ENCODE measurements around the gene PET100.
"Not testable (repeated sequence)": the region's sequence is repeated elsewhere in the genome, so short reads cannot be mapped to it uniquely, and the experiment has no call there.

PET100 gene

GRCh38 chr19:7635670-7636069 lies 6.1 kb downstream of the PET100 start:
- DNase-seq = no peak

- DNase-seq = no peak
These were observed 6.7 kb downstream of the PET100 start for GRCh38 chr19:7636317-7636690.

DNA sequence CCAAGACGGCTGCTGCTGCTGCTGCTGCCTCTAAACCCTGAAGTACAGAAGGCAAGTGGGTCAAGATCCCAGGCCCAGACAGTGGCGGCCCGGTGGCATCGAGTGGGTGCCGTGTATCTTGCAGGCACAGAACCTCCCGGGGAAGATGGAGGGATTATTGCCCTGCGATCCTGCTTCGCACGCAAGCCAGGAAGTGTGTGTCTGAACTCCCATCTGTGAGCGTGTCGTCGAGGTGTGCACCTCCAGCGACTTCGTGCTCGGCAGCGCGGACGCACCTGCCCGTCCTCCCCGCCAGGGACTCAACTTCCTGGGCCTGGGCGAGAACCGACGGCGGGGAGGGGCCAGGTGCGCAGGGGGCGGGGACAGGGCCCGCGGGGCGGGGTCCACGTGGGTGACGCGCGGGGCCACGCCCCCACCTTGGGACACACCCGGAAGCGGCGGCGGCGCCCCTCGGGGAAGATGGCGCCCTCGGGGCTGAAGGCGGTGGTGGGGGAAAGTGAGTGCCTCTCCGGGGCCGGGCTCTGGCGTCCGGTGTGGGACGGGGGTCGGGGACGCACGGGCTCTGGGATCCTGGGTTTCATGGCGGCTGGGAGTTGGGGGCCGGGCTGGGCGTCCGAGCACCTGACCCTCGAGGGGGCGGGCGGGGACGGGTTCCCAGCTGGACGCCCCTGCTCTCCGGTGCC lies 7.2 kb downstream of the PET100 start, which contains the start of gene STXBP2:
STXBP2 (plus strand) TSS at position 420 of the 683 bp plus-strand sequence; CDS start at position 460, 40 bp downstream.
- peak; percentile 17 for DNase-seq

GRCh38 chr19:7637374-7638256 lies 8.0 kb downstream of the PET100 start:
- DNase-seq = no peak

- DNase-seq = no peak
These were observed 9.3 kb downstream of the PET100 start for GRCh38 chr19:7638802-7639465.

GRCh38 chr19:7639863-7640348 lies 10.3 kb downstream of the PET100 start:
- no peak for DNase-seq

DNA sequence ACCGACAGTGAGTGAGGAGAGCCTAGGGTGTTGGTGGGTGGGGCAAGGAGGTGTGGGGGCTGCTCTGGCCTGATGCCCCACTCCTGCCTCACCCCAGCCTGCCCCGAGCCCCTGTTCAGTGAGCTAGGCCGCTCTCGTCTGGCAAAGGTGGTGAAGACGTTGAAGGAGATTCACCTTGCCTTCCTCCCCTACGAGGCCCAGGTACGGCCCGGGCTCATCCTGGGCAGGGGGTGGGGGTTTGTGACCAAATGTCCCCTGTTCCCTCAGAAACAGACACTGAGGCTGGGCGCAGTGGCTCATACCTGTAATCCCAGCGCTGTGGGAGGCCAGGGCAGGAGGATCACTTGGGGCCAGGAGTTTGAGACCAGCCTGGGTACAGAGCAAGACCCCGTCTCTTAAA lies 11.2 kb downstream of the PET100 start:
- no peak for DNase-seq

GRCh38 chr19:7641290-7642276 lies 12.0 kb downstream of the PET100 start:
- no peak for DNase-seq

DNA sequence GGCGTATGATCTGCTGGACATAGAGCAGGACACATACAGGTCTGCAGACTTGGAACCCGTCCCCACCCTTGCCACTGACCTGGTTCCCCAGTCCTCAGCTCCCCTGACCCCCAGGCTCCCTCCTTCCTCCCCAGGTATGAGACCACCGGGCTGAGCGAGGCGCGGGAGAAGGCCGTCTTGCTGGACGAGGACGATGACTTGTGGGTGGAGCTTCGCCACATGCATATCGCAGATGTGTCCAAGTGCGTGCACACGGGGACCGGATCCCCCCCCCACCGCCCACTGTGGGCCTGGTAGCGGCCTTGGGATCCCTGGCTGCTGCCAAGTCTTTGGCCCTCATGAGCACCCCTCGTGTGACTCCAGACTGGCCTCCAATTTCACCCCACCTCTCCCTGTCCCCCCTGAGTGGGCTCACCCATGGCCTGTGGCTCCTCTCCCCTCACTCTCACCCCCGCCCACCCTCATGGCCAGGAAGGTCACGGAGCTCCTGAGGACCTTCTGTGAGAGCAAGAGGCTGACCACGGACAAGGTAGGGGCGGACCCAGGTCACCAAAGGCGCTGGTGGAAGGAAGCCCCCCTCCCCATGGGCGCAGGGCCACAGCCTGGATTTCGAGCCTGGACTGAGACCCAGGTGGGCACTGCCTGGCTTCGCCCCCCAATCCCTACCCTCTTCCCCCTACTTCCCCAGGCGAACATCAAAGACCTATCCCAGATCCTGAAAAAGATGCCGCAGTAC lies 12.9 kb downstream of the PET100 start:
- DNase-seq = no peak

- DNase-seq = no peak
These were observed 13.4 kb downstream of the PET100 start for GRCh38 chr19:7643031-7643415.

DNA sequence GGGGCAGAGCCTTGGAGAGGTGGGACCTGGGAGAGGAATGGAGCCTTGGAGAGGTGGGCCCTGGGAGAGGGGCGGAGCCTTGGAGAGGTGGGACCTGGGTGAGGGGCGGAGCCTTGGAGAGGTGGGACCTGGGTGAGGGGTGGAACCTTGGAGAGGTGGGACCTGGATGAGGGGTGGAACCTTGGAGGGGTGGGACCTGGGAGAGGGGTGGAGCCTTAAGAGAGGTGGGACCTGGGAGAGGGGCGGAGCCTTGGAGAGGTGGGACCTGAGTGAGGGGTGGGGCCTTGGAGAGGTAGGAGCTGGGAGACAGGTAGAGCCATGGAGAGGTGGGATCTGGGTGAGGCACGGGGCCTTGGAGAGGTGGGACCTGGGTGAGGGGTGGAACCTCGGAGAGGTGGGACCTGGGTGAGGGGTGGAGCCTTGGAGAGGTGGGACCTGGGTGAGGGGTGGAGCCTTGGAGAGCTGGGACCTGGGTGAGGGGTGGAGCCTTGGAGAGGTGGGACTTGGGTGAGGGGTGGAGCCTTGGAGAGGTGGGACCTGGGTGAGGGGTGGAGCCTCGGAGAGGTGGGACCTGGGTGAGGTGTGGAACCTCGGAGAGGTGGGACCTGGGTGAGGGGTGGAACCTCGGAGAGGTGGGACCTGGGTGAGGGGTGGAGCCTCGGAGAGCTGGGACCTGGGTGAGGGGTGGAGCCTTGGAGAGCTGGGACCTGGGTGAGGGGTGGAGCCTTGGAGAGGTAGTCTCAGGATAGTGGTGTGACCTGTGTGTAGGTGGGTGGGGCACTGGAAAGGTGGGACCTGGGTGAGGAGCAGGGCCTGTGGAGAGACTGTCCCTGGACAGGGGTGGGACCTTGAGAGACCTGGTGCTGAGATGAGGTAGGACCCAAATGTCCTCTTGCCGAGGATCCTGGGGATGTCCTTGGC lies 14.3 kb downstream of the PET100 start:
- DNase-seq = not testable (repeated sequence)

- no peak for DNase-seq
These were observed 14.9 kb downstream of the PET100 start for GRCh38 chr19:7644550-7644877.

DNA sequence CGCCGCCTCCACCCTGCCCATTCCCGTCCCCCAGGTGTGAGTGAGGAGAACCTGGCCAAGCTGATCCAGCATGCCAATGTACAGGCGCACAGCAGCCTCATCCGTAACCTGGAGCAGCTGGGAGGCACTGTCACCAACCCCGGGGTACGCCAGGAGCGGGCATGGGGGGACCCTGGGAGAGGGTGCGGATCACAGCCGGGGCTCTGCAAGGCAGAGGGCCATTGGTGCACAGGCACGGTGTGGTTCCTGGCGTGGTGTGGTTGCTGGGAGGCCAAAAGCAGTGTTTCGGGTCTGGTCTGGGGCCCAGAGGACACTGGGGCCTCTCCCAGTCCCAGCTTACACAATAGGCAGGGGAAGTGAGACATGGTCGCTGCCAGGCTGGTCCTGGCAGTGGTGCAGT lies 15.6 kb downstream of the PET100 start:
- no peak for DNase-seq

- no peak for DNase-seq
These were observed 16.2 kb downstream of the PET100 start for GRCh38 chr19:7645656-7646425.

GRCh38 chr19:7646426-7646700 lies 16.8 kb downstream of the PET100 start:
- DNase-seq = no peak

DNA sequence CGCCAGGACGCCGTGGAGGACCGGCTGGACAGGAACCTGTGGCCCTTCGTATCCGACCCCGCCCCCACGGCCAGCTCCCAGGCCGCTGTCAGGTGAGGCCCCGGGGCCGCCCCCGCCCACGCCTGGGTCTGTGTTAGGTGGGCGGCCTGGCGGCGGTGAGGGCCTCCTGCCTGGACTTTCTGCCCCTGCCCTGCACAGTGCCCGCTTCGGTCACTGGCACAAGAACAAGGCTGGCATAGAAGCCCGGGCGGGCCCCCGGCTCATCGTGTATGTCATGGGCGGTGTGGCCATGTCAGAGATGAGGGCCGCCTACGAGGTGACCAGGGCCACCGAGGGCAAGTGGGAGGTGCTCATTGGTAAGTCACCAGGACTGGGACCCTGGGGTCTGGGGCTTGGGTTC lies 17.6 kb downstream of the PET100 start:
- no peak for DNase-seq

DNA sequence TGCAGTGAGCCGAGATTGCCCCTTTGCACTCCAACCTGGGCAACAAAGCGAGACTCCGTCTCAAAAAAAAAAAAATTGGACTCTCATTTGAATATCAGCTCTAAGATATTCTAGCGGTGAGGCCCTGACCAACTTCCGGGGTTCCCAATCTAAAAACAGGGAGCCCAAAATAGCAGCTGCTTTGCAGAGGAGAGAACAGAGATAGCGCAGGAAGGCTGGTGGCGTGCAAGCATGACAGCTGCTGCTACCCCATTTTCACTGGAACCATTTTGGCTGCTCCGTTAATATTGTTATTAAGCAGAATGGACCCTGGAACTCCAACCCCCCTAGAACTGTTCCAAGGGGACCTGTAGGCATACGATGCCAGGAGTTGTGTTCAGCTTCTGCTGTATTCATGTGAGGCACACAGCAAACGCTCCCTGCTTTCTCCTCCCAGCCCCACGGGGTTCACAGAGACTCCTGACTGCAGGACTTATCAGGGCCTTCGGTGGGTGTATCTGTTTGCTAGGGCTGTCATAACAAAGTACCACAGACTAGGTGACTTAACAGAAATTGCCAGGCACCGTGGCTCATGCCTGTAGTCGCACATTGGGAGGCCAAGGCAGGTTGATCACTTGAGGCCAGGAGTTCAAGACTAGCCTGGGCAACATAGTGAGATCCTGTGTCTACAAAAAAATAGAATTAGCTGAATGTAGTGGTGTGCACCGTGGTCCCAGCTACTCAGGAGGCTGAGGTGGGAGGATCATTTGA lies 18.8 kb downstream of the PET100 start:
- DNase-seq = no peak

- no peak for DNase-seq
These were observed 20.6 kb downstream of the PET100 start for GRCh38 chr19:7650148-7650547.

DNA sequence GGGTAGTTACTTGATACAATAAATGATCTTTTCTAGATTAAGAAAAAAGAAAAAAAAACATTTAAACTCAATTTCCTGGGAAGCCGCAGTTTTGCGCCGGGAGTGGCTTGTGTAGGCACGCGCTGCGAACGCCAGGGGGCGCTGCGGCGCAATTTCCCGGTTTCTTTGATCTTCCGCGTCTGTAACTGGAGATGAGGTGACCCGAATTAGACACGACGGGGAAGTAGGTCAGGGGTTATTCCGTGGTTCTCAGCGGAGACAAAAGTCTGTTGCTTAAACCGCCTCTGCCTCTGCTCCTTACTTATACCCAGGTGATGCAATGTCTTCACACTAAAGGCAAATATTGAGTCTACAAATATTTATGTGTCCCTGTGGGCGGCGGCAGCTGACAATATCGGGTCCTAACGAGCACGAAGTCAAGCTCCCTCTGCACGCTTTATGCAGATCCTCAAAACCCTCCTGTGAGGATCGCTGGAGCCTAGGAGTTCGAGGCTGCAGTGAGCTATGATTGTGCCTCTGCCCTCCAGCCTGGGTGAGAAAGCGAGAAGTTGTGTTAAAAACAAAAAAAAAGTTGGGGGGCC lies 22.6 kb downstream of the PET100 start:
- DNase-seq = peak; percentile 84
